Thoracic aorta (tissue), 2 donors: ENCODE measurements around the gene CELA3B. TPM values are rescaled to one million over a fixed set of nuclear protein-coding genes. Genes with fewer than 3 reads are reported as not detected.
"Not testable (repeated sequence)": the region's sequence is repeated elsewhere in the genome, so short reads cannot be mapped to it uniquely, and the experiment has no call there.

Experiments
- ATAC-seq: fragments of 150-250 bp; one replicate; pipeline ENCODE4 v1.8.0; 2017; ENCODE audit warnings: low read depth; ENCODE audit not compliant: insufficient number of reproducible peaks, low FRiP score
- DNase-seq: peaks from one replicate; pipeline ENCODE4 v3.0.0-alpha.2; 2020; ENCODE audit warnings: low spot score
- H3K27ac ChIP-seq, 2 donors: fragments of 200-600 bp; sonication (generic); 1 replicate in 1 of 2; 2 replicates in 1 of 2; pipeline ENCODE4 v1.5.1; 2016; ENCODE audit warnings: mild to moderate bottlenecking in 2 of 2, moderate library complexity in 2 of 2
- H3K27me3 ChIP-seq: fragments of 200-600 bp; sonication (generic); replicated peaks from 2 replicates; pipeline ENCODE4 v1.6.0; 2016; ENCODE audit warnings: mild to moderate bottlenecking; ENCODE audit not compliant: insufficient read depth
- H3K36me3 ChIP-seq: fragments of 200-600 bp; sonication (generic); one replicate; pipeline ENCODE4 v1.5.1; 2016
- H3K4me1 ChIP-seq, 2 donors: fragments of 200-600 bp; sonication (generic); 1 replicate in 1 of 2; 2 replicates in 1 of 2; pipeline versions ENCODE4 v1.5.1 to v1.6.0; 2016; ENCODE audit warnings: low read depth in 2 of 2, mild to moderate bottlenecking in 1 of 2; ENCODE audit not compliant: control insufficient read depth in 1 of 2
- H3K4me3 ChIP-seq: fragments of 200-600 bp; sonication (generic); 2 replicates; pipeline ENCODE4 v1.5.1; 2016; ENCODE audit warnings: mild to moderate bottlenecking
- H3K9me3 ChIP-seq: fragments of 200-600 bp; sonication (generic); 2 replicates; pipeline ENCODE4 v1.5.1; 2016
- total RNA-seq, 2 donors: library from RNA; depleted of rRNA; stranded (reverse); fragments of >200 nt; gene quantifications; one replicate each; pipeline versions ENCODE4 v1.1.0 to v1.2.3, GENCODE V29; 2016
- TF ChIP-seq, protein P1 (sequence below): fragments of 200-600 bp; sonication (generic); IDR thresholded peaks from one replicate; pipeline ENCODE4 v1.5.1; 2019; ENCODE audit warnings: antibody characterized with exemption

The CELA3B gene
- total RNA-seq, 2 donors from 2014 or later, result 2.0 TPM; not detected in 1

DNA sequence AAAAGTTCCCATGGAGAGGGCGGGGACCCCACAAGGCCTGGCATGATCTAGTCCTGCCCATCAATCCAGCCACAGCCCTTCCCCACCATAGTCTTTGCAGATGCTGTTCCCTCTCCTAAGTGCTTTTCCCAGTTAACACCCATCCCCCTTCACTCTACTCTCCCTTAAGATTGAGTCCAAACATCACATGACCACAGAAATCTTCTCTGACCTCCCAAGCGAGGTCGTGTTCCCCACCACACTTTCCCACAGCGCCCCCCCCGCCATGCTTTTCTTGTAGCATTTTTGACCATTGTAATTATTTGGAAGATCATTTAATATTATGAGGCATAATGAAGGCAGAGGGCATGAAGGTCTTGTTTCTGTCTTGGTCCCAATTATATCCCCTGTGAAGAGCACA lies 35.5 kb upstream of the CELA3B start:
- Histone ChIP-seq H3K4me3 (no peak overlapping the region), H3K4me1 (peaks cover 36 to 68% of the 10 kb centered on the region in 2 donors), H3K27ac (peak overlapping the region; percentile 76 to 89), H3K27me3 (no peaks in the 10 kb centered on the region), H3K36me3 (no peaks in the 10 kb centered on the region), H3K9me3 (no peaks in the 10 kb centered on the region)
- TF ChIP-seq, protein P1, sequence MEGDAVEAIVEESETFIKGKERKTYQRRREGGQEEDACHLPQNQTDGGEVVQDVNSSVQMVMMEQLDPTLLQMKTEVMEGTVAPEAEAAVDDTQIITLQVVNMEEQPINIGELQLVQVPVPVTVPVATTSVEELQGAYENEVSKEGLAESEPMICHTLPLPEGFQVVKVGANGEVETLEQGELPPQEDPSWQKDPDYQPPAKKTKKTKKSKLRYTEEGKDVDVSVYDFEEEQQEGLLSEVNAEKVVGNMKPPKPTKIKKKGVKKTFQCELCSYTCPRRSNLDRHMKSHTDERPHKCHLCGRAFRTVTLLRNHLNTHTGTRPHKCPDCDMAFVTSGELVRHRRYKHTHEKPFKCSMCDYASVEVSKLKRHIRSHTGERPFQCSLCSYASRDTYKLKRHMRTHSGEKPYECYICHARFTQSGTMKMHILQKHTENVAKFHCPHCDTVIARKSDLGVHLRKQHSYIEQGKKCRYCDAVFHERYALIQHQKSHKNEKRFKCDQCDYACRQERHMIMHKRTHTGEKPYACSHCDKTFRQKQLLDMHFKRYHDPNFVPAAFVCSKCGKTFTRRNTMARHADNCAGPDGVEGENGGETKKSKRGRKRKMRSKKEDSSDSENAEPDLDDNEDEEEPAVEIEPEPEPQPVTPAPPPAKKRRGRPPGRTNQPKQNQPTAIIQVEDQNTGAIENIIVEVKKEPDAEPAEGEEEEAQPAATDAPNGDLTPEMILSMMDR, result no peak
- ATAC-seq (no peak), DNase-seq (no peak)

DNA sequence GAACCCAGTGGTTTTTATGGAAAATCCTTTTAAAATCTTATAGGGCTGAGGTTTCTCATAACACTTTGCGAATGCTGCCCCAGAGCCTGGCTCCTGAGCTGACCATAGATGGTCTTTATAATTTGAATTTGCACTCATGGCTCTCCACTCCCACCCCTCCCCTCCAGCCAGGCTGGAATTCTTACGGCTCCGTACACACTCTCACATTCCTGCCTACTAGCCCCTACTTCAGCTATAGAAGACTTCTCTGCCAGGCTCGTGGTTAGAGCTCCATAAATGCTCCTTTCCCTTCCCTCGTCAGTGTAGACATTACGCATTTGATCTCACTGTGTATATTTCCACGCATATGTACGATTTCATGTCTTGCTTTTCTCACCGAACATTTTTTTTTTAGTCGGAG lies 34.4 kb upstream of the CELA3B start:
- Histone ChIP-seq H3K27ac (peak overlapping the region; percentile 76 to 89), H3K36me3 (no peaks in the 10 kb centered on the region), H3K4me1 (peaks cover 36 to 68% of the 10 kb centered on the region in 2 donors), H3K4me3 (peak overlapping the region; percentile 55), H3K27me3 (no peaks in the 10 kb centered on the region), H3K9me3 (no peaks in the 10 kb centered on the region)
- DNase-seq (no peak), ATAC-seq (no peak)
- TF ChIP-seq, protein P1, result no peak

DNA sequence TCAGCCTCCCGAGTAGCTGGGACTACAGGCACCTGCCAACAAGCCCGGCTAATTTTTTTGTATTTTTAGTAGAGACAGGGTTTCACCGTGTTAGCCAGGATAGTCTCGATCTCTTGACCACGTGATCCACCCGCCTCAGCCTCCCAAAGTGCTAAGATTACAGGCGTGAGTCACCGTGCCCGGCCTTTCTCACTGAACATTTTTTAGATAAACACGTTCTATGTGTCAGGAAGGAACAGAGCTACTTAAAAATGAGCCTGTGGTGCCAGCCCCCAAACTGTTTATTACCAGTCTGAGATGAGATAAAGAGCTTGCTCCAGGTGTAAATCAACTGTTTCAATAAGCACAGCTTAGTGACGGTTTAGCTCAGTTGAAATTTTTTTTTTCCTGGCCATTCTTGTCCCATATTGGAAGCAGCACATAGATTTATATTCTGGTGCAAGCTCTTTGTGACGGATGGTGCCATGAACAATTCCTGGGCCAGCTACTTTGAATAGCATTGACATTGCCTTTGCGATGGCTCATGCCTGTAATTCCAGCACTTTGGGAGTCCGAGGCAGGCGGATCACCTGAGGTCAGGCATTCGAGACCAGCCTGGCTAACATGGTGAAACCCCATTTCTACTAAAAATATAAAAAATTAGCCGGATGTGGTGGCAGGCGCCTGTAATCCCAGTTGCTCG lies 33.7 kb upstream of the CELA3B start:
- H3K36me3 ChIP-seq, DNase-seq, H3K9me3 ChIP-seq, H3K27me3 ChIP-seq: not testable (repeated sequence)
- H3K4me1 ChIP-seq, result peaks cover 36 to 62% of the 10 kb centered on the region in 2 donors
- ATAC-seq, result peak; percentile 18
- peak overlapping the region; percentile 55 for H3K4me3 ChIP-seq
- H3K27ac ChIP-seq, result peak overlapping the region; percentile 76 to 89

DNA sequence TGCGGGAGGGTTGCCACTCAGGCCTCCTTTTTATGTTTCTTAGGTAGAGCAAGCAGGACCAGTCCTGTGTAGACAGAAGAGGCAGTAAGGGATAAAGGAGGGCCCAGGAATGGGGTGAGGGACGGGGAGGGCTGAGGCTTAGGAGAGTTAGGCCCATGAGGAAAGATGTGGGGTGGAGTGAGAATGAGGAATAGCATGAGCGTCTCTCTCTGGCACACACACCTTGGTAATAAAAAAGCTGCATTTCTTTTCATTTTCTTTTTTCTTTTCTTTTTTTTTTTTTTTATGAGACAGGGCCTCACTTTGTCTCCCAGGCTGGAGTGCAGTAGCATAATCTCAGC lies 32.1 kb upstream of the CELA3B start:
- no peaks in the 10 kb centered on the region for H3K9me3 ChIP-seq
- TF ChIP-seq, protein P1, result no peak
- H3K36me3 ChIP-seq, result no peaks in the 10 kb centered on the region
- DNase-seq (no peak), ATAC-seq (no peak)
- H3K4me1 ChIP-seq, result peaks cover 30 to 46% of the 10 kb centered on the region in 2 donors
- H3K4me3 ChIP-seq, result no peak overlapping the region
- H3K27me3 ChIP-seq, result no peaks in the 10 kb centered on the region
- H3K27ac ChIP-seq, result peak overlapping the region; percentile 54 to 89

DNA sequence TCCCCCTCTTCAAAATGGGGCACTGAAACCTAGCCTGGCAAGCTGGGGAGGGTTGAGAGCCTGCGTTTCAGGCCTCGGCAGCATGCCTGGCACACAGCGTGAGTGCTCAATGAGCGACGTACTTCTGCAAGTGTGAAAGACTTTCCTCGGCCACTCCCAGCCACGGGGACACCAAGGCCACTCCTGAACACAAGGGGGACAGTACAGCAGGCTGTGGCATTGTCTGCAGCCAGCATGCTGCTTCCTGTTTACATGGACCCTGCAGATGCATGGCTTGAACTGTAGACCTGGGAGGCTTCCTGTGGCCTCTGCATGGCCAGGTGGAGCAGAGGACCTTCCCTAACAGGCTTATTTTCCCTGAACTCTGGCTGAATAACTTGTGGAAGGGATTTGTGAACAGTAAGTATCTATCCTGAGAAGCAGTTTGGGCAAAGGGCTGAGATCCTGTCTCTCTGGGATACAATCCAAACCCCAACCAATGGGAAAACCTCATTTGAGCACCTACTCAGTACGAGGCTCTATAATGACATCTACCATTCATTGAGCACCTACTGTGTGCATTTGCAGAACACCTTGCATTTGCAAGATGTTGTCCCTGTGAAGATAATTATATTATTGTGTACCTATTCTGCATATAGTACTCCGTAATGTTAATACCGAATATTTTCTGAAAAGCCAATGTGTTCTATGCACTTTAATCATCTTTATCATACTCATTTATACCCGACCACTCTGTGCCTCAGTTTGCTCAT lies 29.8 kb upstream of the CELA3B start:
- no peak overlapping the region for H3K4me3 ChIP-seq
- no peak for DNase-seq
- no peak for ATAC-seq
- TF ChIP-seq, protein P1, result no peak
- no peaks in the 10 kb centered on the region for H3K9me3 ChIP-seq
- no peak overlapping the region for H3K27ac ChIP-seq
- H3K36me3 ChIP-seq, result no peaks in the 10 kb centered on the region
- peaks cover 23% of the 10 kb centered on the region in 2 donors for H3K4me1 ChIP-seq
- no peaks in the 10 kb centered on the region for H3K27me3 ChIP-seq
